Activated naive CD4-positive, alpha-beta T cell treated with anti-CD3 and anti-CD28 coated beads, Interleukin-2, amount 50 U/mL, for 72 hours (primary cell): ENCODE results near the gene RMND1. TPM values are rescaled to one million over a fixed set of nuclear protein-coding genes. Genes with fewer than 3 reads are reported as not detected.
A peak's percentile ranks its signal among the peaks of the same experiment; 100 is the strongest.
"Not testable (repeated sequence)": the region's sequence is repeated elsewhere in the genome, so short reads cannot be mapped to it uniquely, and the experiment has no call there.

ENCODE experiments used
- ATAC-seq, 2 donors: fragments of 150-1000 bp; cut with Tn5 transposase; 2 replicates each; pipeline ENCODE4 v1.10.0; 2021; ENCODE audit warnings: mild to moderate bottlenecking in 2 of 2, moderate library complexity in 2 of 2
- DNase-seq, 2 donors: peaks; one replicate each; pipeline ENCODE4 v3.0.0; 2021 to 2022; ENCODE audit warnings: low spot score in 2 of 2
- H3K27ac Mint-ChIP-seq, 2 donors: one replicate each; pipeline ENCODE4 v1.8.0; 2022; ENCODE audit warnings: mild to moderate bottlenecking in 2 of 2, mixed read lengths in 2 of 2
- H3K36me3 Mint-ChIP-seq, 2 donors: one replicate each; pipeline ENCODE4 v1.8.0; 2022; ENCODE audit warnings: mixed read lengths in 2 of 2
- H3K9me3 Mint-ChIP-seq, 2 donors: one replicate each; pipeline ENCODE4 v1.8.0; 2022; ENCODE audit warnings: mixed read lengths in 2 of 2
- total RNA-seq, 2 donors: library from RNA; stranded (reverse); gene quantifications; one replicate each; pipeline ENCODE4 v1.2.3, GENCODE V29; 2022

The RMND1 gene
- total RNA-seq, 2 donors from 2014 or later = 17.8 to 23.4 TPM

GRCh38 chr6:151382631-151383030 lies 69.3 kb downstream of the RMND1 start:
- not testable (repeated sequence) for DNase-seq, ATAC-seq, H3K9me3 Mint-ChIP-seq, H3K36me3 Mint-ChIP-seq
- peak overlapping the region in 1 of 2 donors; percentile 67 for H3K27ac Mint-ChIP-seq

- ATAC-seq (peak in 1 of 2 donors; percentile 74), DNase-seq (no peak)
- Mint-ChIP-seq H3K36me3 (peaks cover 0 to 8% of the 10 kb centered on the region in 2 donors), H3K9me3 (no peaks in the 10 kb centered on the region), H3K27ac (peak overlapping the region; percentile 45 to 90)
Observed at GRCh38 chr6:151381722-151382121, 70.2 kb downstream of the RMND1 start.

- ATAC-seq (peak; percentile 20 to 26), DNase-seq (no peak)
- Mint-ChIP-seq H3K9me3 (no peaks in the 10 kb centered on the region), H3K27ac (peak overlapping the region; percentile 90 to 96), H3K36me3 (peaks cover 0 to 8% of the 10 kb centered on the region in 2 donors)
Observed at GRCh38 chr6:151380848-151381205, 71.1 kb downstream of the RMND1 start.

- DNase-seq (no peak), ATAC-seq (peak; percentile 66 to 76)
- H3K36me3 Mint-ChIP-seq = peaks cover 0 to 8% of the 10 kb centered on the region in 2 donors
- peak overlapping the region; percentile 90 to 96 for H3K27ac Mint-ChIP-seq
- H3K9me3 Mint-ChIP-seq = no peaks in the 10 kb centered on the region
Observed at GRCh38 chr6:151379933-151380847, 71.7 kb downstream of the RMND1 start.

- Mint-ChIP-seq H3K9me3 (no peaks in the 10 kb centered on the region), H3K27ac (no peak overlapping the region), H3K36me3 (peaks cover 6 to 14% of the 10 kb centered on the region in 2 donors)
- ATAC-seq (no peak), DNase-seq (no peak)
Observed at GRCh38 chr6:151377095-151377494, 74.8 kb downstream of the RMND1 start.

DNA sequence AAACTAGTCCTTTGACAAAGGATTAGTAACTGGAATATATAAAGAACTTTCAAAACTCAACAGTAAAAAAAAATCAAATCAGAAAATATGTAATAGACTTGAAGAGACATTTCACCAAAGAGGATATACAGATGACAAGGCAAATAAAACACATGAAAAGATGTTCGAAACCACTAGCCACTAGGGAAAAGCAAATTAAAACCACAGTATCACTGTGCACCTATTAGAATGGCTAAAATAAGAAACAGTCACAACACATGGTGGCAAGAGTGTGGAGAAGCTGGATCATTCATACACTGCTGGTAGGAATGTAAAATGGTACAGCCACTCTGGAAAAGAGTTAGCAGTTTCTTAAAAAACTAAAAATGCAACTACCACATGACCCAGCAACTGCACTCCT lies 75.5 kb downstream of the RMND1 start:
- Mint-ChIP-seq H3K9me3 (no peaks in the 10 kb centered on the region), H3K27ac (peak overlapping the region in 1 of 2 donors; percentile 72), H3K36me3 (peaks cover 13 to 21% of the 10 kb centered on the region in 2 donors)
- DNase-seq = no peak
- peak in 1 of 2 donors; percentile 17 for ATAC-seq

- H3K9me3 Mint-ChIP-seq = no peaks in the 10 kb centered on the region
- no peak for DNase-seq
- H3K27ac Mint-ChIP-seq = no peak overlapping the region
- ATAC-seq = no peak
- H3K36me3 Mint-ChIP-seq = peaks cover 19 to 25% of the 10 kb centered on the region in 2 donors
Observed at GRCh38 chr6:151375833-151376232, 76.1 kb downstream of the RMND1 start.

GRCh38 chr6:151374036-151374683 lies 77.8 kb downstream of the RMND1 start:
- ATAC-seq = peak in 1 of 2 donors; percentile 23
- no peak for DNase-seq
- Mint-ChIP-seq H3K27ac (peak overlapping the region in 1 of 2 donors; percentile 75), H3K9me3 (no peaks in the 10 kb centered on the region), H3K36me3 (peaks cover 19 to 20% of the 10 kb centered on the region in 2 donors)

DNA sequence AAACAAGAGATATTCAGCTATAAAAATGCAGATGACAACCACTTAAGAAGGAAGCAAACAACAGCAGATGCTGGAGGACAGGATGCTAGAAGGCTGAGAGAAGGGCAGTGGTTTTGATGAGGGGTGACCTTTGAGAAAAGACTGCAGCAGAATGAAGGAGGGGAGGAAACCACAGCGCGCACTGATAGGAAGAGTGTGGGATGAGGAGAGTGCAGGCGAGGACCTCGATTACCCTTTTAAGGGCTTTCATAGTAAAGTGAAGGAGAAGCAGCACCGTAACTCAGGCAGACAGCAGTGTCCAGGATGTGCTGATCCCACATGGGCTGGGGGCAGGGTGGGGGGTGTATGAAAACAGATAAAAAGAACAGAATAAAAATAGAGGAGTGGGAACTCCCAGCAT lies 79.8 kb downstream of the RMND1 start:
- Mint-ChIP-seq H3K9me3 (no peaks in the 10 kb centered on the region), H3K27ac (peak overlapping the region; percentile 67 to 88), H3K36me3 (peaks cover 19 to 20% of the 10 kb centered on the region in 2 donors)
- ATAC-seq (peak; percentile 26 to 84), DNase-seq (no peak)

- no peak overlapping the region for H3K27ac Mint-ChIP-seq
- no peak for ATAC-seq
- no peak for DNase-seq
- H3K36me3 Mint-ChIP-seq = peaks cover 28 to 30% of the 10 kb centered on the region in 2 donors
- H3K9me3 Mint-ChIP-seq = no peaks in the 10 kb centered on the region
Observed at GRCh38 chr6:151370509-151371078, 81.3 kb downstream of the RMND1 start.

GRCh38 chr6:151365233-151365632 lies 86.7 kb downstream of the RMND1 start:
- ATAC-seq (no peak), DNase-seq (no peak)
- peaks cover 16 to 17% of the 10 kb centered on the region in 2 donors for H3K36me3 Mint-ChIP-seq
- H3K9me3 Mint-ChIP-seq = no peaks in the 10 kb centered on the region
- no peak overlapping the region for H3K27ac Mint-ChIP-seq

DNA sequence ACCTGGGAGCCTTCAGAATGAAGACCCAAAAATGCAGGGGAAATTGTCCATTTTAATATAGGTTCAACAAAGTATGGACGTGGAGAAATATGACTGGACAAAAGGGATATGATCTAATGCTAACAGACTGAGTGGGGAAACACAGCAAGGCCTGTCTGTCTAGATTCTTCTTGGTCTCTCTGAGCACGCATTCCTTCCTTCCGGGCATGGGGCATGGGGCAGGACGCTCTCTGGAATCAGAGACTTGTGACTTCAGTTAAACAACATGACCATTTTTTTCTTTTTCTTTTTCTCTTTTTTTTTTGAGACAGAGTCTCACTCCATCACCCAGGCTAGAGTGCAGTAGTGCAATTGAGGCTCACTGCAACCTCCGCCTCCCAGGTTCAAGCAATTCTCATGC lies 92.4 kb downstream of the RMND1 start:
- no peak for DNase-seq
- no peak for ATAC-seq
- no peaks in the 10 kb centered on the region for H3K9me3 Mint-ChIP-seq

DNA sequence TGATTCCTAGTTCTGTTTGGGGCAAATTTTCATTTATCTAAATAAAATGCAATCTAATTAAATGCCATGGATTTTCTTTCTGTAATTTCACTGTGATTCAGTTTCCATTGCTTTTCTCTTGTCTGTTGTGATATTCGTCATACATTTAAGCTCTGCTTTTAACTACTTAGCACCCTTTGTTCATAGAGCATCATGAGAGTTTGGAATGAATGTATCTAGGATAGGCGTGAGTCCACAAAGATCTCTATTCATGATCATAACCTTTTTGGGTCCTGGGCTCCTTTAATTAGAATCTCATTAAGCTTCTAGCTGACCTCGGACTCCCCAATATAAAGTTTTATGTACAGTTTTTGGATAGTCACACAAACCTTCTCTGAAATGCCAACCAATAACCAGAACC lies 93.5 kb downstream of the RMND1 start:
- no peaks in the 10 kb centered on the region for H3K9me3 Mint-ChIP-seq
- H3K27ac Mint-ChIP-seq = no peak overlapping the region
- ATAC-seq (peak in 1 of 2 donors; percentile 97), DNase-seq (no peak)
- H3K36me3 Mint-ChIP-seq = no peaks in the 10 kb centered on the region

More for the DNA sequence above, 92.4 kb downstream of the RMND1 start:
- H3K27ac Mint-ChIP-seq = no peak overlapping the region
- no peaks in the 10 kb centered on the region for H3K36me3 Mint-ChIP-seq

- ATAC-seq (peak in 1 of 2 donors; percentile 64), DNase-seq (no peak)
- Mint-ChIP-seq H3K9me3 (no peaks in the 10 kb centered on the region), H3K36me3 (no peaks in the 10 kb centered on the region), H3K27ac (no peak overlapping the region)
Observed at GRCh38 chr6:151357758-151358436, 94.0 kb downstream of the RMND1 start.

DNA sequence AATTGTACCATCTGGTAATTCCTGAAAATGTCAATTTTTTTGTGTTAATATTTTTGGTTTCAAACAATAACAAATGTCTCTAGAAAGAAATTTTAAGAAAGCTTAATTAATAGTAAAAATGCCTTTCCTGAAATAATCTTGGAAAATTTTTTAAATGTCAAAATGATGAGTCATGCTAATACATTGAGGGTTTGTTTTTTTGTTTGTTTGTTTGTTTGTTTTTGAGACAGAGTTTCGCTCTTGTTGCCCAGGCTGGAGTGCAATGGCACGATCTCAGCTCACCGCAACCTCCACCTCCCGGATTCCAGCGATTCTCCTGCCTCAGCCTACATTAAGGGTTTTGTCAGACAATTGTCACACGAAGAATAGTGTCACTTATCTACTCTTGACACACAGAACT lies 94.9 kb downstream of the RMND1 start:
- not testable (repeated sequence) for H3K27ac Mint-ChIP-seq, DNase-seq, H3K36me3 Mint-ChIP-seq, H3K9me3 Mint-ChIP-seq, ATAC-seq
